HG03521 (cell line): ENCODE data around the gene TEX11.
"Not testable (repeated sequence)": the region's sequence is repeated elsewhere in the genome, so short reads cannot be mapped to it uniquely, and the experiment has no call there.

ENCODE experiments used
- ATAC-seq: cut with Tn5 transposase; IDR thresholded peaks from one replicate; pipeline ENCODE4 v1.9.1; 2021; ENCODE audit warnings: mild to moderate bottlenecking, moderate library complexity; ENCODE audit not compliant: unreplicated experiment

TEX11 gene

DNA sequence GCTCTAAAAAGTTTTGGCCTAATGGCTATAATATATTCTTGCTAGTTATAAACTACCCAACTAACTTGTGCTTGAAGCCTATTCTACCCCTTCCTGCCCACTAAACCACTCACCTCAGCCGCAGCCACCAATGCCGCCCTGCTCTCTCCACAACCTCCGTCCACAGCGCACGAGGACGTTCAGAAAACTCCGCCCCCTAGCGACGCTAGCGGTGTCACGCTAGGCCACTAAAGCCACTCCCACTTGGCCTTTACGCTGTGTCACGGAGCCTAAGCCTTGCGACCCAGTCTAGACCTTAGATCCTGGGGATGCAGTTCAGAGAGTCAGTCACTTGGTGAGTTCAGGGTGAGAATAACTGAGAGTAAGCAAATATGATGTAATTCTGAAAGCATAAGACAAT is at the start of gene TEX11:
TSS of gene TEX11 (minus strand) at position 171 of the 400 bp plus-strand sequence. CDS start 922 bp downstream, outside the sequence.
- no peak for ATAC-seq

DNA sequence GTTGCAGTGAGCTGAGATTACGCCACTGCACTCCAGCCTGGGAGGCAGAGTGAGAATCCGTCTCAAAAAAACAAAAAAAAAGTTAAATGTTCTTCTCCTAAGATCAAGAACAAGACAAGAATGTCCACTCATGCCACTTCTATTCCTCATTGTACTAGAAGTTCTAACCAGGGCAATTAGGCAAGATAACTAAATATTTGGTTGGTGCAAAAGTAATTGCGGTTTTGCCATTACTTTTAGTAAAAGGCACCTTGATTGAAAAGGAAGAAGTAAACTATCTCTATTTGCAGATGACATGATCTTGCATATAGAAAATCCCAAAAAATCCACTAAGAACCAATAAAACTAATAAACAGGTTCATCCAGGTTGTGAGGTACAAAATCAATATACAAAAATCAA is 46.4 kb upstream of the TEX11 start:
- no peak for ATAC-seq

DNA sequence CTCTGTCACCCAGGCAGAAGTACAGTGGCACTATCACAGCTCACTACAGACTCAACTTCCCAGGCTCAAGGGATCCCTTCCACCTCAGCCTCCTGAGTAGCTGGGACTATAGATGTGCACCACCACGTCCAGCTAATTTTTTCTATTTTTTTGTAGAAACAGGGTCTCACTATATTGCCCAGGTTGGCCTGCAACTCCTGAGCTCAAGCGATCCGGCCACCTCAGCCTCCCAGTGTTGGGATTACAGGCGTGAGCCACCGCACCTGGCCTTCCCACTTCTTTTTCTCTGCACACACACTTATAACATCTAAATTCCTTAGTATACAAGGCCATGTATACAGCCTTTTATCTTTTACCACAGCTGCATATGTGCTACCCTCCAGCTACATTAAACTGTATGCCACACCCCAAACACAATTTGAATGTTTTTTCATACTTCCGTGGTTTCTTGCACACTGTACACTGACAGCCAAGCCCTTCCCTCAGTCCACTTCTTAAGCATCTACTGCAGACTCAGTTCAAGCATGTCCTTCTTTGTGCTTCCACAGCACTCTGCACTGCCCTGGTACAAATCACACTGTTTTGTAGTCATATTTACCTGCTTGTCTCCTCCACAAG is 15.9 kb upstream of the TEX11 start:
- ATAC-seq: no peak

DNA sequence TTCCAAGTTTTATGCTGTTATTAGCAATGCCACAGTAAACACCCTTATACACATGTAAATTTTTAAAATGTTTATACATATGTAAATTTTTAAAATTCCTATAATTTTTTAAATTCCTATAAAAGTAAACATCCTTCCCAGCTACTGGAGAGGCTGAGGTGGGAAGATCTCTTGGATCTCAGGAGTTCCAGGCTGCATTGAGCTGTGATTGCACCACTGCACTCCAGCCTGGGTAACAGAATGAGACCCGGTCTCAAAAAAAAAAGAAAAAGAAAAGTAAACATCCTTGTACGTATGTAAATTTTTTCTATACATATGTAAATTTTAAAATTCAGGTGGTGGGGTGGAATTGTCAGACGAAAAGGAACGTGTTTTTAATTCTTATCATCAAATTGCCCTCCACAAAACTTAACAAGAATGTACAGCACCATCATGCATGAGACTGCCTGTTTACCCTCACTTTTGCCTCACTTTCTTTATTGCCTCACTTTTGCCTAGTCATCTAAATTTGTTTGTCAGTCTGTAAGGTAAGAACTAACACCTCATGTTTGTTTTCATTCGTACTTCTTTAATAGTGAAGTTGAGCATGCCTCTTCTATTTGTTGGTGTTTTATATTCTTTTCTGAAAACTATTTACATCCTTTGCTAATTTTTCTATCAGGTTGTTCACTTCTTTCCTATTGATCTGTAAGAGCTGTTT is 14.4 kb upstream of the TEX11 start:
- ATAC-seq: no peak

DNA sequence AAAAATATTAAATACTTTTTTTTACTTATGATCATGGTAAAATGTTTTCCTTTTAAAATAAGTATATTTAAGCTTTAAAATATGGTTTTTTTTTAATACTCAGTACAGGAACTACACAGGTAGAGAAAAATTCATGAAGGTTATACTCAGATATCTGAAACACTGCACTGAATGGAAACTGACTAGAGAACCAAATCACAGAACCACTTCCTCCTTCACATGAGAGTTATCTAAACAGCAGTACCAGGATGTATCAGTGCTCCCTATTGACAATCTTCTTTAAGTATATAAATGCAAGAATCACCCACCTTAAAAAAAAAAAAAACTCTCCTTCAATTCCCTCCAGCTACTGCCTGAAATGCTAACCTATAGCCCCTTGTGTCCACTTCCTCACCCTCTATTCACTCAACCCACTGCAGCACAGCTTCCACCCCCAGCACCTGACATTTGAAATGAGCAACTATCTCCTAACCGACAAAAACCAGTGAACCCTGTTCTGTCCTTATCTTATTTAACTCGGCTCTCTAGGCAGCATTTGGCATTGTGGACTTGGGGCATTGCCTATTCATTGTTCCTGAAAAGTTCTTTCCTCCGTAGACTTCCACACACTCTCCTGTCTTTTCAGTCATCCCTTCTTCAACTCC is 13.3 kb upstream of the TEX11 start:
- no peak for ATAC-seq

DNA sequence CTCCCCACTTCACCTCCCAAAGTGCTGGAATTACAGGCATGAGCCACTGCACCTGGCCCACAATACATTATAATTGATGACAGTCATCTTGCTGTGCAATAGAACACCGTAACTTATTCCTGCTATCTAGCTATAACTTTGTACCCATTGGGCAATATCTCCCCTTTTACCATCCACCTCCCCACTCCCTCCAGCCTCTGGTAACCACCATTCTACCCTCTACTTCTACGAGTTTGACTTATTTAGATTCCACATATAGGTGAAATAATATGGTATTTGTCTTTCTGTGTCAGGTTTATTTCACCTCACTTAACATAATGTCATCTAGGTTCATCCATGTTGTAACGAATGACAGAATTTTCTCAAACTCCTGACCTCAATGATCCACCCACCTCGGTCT is 8.2 kb upstream of the TEX11 start:
- no peak for ATAC-seq

DNA sequence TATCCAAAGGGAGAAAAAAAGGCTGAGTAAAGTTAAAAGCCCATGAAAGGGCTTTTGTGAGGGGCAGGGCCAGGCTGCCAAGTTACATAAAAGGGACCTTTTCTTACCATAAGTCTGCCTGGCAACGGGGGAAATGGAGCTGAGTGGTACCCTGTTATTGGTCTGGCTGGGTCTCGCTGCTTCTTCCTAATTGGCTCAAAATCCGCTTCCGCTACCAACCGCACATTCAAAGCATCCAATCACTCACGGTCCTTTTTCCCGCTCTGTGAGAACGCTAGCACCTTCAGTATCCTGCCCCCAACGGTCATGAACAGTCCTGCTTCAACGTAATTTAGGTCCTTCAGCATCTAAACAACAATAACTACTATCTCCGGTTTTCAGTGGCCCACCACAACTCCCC is 611 bp downstream of the TEX11 start:
- no peak for ATAC-seq

DNA sequence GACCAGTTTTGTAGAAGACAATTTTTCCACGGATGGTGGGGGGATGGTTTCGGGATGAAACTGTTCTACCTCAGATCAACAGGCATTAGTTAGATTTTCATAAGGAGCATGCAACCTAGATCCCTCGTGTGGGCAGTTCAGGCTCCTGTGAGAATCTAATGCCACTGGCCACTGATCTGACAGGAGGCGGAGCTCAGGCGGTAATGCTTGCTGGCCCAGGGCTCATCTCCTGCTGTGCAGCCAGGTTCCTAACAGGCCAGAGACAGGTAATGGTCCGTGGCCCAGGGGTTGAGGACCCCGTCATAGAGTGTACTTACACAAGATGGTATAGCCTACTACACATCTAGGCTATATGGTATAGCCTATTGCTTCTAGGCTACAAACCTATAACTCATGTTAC is 7.0 kb downstream of the TEX11 start:
- ATAC-seq: no peak

DNA sequence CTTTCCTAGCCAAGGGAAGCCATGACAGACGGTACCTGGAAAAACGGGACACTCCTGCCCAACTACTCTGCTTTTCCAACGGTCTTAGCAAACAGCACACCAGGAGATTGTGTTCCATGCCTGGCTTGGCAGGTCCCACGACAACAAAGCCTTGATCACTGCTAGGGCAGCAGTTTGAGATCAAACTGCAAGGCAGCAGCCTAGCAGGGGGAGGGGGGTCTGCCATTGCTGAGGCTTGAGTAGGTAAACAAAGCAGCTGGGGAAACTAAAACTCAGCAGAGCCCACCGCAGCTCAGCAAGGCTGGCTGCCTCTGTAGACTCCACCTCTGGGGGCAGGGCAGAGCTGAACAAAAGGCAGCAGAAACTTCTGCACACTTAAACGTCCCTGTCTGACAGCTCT is 18.1 kb downstream of the TEX11 start:
- ATAC-seq: not testable (repeated sequence)

DNA sequence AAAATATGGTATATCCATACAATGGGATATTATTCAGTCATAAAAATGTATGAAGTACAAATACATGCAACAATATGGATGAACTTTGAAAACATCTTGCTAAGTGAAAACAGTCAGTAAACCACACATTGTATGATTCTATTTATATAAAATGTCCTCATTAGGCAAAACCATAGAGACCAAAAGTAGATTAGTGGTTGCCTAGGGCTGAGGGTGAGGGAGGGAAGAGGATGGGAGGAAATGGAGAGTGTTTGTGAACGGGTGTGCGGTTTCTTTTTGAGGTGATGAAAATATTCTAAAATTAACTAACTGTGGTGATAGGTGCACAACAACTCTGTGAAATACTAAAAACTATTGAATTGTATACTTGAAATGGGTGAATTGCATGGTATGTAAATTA is 29.6 kb downstream of the TEX11 start:
- no peak for ATAC-seq

DNA sequence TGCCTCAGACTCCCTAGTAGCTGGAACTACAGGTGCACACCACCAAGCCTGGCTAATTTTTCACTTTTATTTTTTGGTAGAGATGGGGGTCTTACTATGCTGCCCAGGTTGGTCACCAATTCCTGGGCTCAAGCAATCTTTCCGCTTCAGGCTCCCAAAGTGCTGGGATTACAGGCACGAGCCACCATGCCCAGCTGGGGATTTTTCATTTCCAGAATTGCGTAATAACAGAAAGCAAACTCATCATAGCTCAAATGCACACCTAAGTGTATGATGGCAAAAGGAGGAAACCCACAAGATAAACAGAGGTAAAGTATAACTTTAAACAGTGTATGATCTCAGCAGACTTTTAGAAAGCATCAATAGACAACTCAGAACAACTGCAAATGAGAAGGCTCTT is 56.2 kb downstream of the TEX11 start:
- no peak for ATAC-seq

DNA sequence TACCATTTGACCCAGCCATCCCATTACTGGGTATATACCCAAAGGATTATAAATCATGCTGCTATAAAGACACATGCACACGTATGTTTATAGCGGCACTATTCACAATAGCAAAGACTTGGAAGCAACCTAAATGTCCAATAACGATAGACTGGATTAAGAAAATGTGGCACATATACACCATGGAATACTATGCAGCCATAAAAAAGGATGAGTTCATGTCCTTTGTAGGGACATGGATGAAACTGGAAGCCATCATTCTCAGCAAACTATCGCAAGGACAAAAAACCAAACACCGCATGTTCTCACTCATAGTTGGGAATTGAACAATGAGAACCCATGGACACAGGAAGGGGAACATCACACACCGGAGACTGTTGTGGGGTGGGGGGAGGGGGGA is 64.4 kb downstream of the TEX11 start:
- ATAC-seq: not testable (repeated sequence)

DNA sequence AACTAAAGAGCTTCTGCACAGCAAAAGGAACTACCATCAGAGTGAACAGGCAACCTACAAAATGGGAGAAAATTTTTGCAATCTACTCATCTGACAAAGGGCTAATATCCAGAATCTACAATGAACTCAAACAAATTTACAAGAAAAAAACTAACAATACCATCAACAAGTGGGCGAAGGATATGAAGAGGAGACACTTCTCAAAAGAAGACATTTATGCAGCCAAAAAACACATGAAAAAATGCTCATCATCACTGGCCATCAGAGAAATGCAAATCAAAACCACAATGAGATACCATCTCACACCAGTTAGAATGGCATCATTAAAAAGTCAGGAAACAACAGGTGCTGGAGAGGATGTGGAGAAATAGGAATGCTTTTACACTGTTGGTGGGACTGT is 64.9 kb downstream of the TEX11 start:
- ATAC-seq: not testable (repeated sequence)

DNA sequence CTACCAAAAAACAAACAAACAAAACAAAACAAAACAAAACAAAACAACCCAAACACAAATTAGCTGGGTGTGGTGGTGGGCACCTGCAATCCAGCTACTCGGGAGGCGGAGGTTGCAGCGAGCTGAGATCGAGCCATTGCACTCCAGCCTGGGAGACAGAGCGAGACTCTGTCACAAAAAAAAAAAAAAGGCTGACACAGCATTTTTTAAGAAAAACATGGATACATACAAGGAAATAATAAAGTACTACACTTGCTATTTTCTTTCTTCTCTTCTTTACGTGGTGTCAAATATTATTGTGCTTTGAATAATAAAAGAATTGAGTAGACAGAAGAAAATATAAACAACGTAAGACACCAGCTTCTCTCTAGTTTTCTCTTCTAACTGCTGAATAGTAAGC is 73.9 kb downstream of the TEX11 start:
- ATAC-seq: no peak

DNA sequence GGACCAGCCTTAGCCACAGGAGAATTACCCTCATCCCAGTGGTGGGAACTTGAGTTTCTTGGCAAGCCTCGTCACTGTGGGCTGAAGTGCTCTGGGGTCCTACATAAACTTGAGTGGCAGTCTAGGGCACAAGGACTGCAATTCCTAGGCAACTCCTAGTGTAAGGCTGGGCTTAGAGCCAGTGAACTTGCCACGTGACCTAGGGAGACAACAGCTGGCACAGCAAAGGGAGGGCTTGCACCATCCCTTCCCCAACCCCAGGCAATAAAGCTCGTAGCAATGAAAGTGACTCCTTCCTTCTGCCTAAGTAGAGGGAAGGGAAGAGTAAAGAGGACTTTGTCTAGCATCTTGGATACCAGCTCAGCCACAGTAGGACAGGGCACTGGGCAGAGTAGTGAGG is 81.8 kb downstream of the TEX11 start:
- ATAC-seq: no peak

DNA sequence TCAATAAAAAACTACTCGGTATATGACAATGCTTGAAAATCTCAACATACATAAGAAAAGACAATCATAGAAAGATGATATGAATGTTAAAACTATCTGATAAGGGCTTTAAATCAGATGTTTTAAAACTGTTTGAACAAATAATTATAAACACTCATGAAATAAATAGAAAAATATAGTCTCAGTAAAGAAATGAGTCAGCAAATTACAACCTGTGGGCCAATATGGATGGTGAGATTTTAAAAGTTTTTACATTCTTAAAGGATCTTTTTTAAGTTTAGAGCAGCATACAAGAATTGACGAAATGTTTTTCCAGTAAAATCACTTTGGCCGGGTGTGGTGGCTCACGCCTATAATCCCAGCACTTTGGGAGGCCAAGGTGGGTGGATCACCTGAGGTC is 83.1 kb downstream of the TEX11 start:
- ATAC-seq: no peak

DNA sequence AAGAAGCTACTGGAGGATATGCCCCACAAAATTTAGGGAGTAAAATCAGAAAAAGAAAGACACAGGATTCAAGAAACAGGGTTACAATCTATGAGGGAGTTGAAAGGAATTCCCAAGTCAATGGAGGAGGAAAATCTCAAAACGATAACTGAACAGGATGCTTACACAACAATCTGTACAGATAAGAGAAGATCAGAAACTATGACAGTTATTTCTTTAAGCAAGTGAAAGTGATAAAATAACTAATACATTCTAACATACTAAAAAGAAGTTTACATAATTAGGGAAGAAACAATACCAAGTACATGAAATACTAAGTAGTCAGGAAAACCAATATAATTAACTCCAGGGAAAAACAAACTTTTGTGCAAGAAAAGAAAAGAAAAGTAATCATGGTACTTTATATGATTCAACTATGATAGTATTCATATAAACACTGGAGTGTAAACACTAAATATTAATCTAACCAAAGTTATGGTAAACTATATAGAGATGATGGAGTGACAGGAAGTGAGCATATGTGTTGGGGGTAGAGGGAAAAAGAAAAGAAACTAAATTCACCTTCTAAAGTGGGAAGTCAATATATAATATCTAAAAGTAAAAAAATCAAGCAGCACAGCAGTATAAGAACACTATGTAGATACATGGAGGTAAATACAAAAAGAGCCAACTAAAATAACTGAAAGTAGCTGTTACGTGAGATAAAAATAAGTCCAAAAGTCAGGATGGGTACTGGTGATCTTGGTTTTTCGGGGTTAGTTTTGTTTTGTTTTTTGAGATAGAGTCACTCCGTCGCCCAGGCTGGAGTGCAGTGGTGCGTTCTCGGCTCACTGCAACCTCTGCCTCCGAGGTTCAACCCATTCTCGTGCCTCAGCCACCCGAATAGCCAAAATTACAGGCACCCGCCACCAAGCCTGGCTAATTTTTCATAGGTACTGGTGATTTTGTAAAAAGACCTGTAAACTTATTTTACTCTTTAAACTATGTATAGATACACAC is 99.3 kb downstream of the TEX11 start:
- no peak for ATAC-seq

DNA sequence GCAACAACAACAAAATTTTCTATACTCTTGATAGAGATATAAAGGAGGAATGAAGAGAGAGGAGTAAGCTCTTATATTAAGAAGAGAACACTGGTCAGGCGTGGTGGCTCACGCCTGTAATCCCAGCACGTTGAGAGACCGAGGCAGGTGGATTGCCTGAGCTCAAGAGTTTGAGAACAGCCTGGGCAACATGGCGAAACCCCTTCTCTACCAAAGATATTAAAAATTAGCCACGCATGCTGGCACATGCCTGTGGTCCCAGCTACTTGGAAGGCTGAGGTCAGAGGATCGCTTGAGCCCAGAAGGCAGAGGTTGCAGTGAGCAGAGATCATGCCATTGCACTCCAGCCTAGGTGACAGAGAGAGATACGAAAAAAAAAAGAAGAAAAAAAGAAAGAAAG is 102.4 kb downstream of the TEX11 start:
- no peak for ATAC-seq

DNA sequence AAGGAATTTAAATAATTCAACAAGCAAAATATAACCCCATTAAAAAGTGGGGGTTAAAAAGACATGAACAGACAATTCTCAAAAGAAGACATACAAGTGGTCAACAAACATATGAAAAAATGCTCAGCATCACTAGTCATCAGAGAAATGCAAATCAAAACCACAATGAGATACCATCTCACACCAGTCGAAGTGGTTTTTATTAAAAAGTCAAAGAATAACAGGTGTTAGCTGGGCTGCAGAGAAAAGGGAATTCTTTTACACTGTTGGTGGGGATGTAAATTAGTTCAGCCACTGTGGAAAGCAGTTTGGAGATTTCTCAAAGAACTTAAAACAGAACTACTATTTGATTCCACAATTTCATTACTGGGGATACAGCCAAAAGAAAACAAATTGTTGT is 111.8 kb downstream of the TEX11 start:
- ATAC-seq: not testable (repeated sequence)

DNA sequence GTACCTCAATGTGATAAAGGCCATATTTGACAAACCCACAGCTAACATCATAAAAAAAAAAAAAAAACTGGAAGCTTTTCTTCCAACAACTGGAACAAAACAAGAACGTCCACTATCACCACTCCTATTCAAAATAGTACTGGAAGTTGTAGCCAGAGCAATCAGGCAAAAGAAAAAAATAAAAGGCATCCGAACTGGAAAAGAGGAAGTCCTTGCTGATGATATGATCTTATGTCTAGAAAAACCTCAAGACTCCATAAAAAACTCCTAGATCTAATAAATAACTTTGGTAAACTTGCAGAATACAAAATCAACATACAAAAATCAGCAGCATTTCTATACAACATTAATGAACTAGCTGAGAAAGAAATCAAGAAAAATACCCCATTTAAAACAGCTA is 134.3 kb downstream of the TEX11 start:
- no peak for ATAC-seq

DNA sequence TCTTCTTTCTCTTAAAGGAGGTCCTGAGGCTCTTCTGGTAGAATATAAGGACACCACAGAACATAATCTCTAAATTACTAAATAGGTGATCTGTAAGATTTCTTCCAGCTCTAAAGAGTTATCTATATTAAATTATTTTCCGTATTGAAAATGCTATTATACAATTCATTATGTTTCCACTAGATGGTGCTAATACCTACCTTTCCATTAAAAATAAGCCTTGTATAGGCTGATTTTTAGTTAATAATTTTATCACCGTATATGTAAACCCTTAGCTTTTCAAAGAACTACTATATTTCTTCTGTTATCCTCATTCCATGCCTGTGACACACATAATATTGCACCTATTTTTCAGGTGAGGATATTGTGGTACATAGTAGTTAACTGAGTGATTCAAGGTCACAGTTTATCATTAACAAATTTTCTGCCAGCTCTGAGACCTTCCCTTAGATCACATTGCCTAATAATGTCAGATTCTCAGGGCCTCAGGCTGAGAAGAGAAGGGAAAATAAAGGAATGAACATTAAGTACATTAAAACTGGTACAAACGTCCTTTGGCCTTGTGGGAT is 138.8 kb downstream of the TEX11 start:
- ATAC-seq: no peak
